ENCODE results near the gene ABO. TPM values are rescaled to one million over a fixed set of nuclear protein-coding genes. Genes with fewer than 3 reads are reported as not detected.
A peak's percentile ranks its signal among the peaks of the same experiment; 100 is the strongest.
"Not testable (repeated sequence)": the region's sequence is repeated elsewhere in the genome, so short reads cannot be mapped to it uniquely, and the experiment has no call there.

Gene ABO
- total RNA-seq, 2 experiments from 2014 or later = not detected

DNA sequence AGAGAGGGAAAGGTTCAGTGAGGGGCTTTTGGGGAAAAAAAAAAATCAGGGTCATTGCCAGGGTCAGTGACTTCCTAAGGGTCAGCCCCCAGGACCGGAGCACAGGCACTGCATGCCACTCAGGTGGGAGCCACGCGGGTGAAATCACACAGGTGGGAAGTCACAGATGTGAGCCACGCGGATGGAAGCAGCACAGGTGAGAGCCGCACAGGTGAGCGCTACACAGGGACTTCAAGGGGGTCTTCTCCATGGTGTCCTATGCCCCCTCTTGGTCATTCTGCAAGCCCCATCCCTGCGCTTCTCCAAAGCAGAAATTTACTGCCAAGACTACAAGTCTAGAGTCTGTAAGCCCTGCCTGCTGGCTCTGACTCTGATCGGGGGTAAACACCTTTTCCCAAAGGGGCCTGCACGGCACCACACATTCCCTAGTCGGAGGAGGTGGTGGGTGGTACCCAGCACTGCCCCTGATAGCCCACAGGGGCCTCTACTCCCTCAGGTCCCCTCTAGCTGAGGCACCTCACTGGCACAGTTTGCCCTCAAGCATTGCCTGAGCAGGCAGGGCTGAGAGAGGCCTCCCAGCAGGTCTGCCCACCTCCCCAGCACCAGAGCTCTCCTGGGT is 47.6 kb downstream of the ABO start:
- Mint-ChIP-seq H3K36me3 (no peaks in the 10 kb centered on the region), H3K27me3 (peaks cover 5% of the 10 kb centered on the region), H3K4me3 (no peak overlapping the region), H3K27ac (no peak overlapping the region), H3K4me1 (no peaks in the 10 kb centered on the region), H3K9me3 (no peaks in the 10 kb centered on the region)
- DNase-seq (peak; percentile 19), ATAC-seq (ENCODE audit: low read depth) (no peak)
- POLR2A ChIA-PET = no interaction called here

DNA sequence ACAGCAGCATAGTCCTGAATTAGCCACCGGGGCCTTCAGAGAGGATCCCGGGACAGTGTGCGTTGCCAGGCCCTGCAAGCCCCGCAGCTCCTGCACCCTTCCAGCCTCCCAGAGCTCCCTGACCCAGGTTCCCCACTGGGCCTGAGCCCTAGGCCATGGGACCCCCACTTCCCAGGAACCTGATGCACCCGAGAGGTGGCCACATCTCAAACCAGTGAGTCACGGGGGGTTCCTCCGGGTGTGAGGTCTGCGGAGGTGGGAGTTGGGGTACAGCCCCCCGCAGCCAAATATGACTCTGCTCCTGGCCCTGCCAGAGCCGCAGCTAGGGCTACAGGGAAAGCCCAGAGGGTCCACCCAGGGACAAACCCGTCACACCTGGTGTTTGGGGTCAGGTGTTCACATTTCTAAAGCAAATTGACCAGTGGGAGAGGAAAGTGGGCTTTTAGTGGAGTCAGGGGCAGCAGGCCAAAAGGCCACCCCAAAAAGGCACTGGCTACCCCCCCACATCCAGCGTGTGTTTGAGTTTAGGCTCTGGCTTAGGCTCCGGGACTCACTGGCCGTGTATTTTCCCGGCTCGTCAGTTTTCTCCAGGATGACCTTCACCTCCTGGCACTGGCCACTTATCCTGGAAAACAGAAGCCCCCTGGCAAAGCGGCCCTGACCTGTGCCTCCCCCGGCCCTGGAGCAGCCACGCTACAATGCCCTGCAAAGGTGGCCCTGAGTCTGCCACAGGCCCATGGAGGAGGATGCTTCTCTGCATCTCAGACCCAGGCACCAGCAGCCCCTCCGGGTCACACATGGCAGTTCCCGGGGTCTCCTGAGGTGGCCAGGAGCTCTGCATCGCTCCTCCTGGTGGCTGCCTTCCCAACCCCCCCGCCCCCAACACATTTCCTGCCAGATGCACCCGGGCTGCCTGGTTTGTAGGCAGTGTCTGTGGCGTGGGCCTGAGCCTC is 48.5 kb downstream of the ABO start:
- H3K9me3 Mint-ChIP-seq = no peaks in the 10 kb centered on the region
- POLR2A ChIA-PET = no interaction called here
- H3K27me3 Mint-ChIP-seq = peaks cover 5% of the 10 kb centered on the region
- H3K4me1 Mint-ChIP-seq = no peaks in the 10 kb centered on the region
- no peak overlapping the region for H3K4me3 Mint-ChIP-seq
- no peak for ATAC-seq (ENCODE audit: low read depth)
- DNase-seq = peak; percentile 15
- H3K27ac Mint-ChIP-seq = no peak overlapping the region
- no peaks in the 10 kb centered on the region for H3K36me3 Mint-ChIP-seq

DNA sequence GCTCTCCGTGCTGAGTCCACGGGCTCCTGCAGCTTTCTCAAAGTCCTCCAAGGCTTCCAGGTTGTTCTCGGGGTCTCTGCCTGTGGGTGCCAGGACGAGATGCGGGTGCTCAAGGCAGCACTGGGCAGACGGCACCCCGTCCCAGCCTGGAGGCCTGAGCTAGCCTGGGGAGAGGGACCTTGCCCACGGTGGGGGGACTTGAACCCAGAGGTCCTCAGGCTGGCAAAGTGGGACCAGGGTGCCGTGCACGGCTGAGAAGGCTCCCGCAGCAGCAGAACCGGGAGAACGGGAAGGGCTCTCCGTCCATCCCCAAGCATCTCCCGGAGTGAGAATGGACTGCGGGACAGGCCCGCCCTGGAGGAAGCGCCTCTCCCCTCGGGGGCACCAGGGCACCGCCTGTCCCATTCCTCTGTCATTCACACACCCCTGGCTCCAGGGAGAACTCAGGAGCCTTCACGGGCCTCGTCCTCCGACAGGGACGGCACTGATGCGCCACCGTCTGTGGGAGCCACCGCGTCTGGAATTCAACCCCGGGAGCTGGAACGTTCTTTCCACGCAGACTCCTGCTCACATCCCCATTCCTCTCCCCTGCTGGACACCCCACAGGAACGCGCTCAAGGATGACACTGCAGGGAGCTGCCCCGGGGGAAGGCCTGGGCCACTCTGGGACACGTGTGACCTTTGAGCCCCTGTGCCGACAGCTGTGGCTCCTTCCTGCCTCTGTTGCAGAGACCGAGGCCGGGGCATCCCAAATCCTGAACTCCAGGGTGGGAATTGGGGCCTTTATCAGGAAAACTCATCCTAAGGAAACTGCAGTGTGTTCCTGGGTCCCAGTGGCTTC is 49.6 kb downstream of the ABO start:
- Mint-ChIP-seq H3K4me3 (no peak overlapping the region), H3K4me1 (no peaks in the 10 kb centered on the region), H3K27me3 (peaks cover 12% of the 10 kb centered on the region), H3K27ac (no peak overlapping the region), H3K36me3 (no peaks in the 10 kb centered on the region), H3K9me3 (no peaks in the 10 kb centered on the region)
- POLR2A ChIA-PET = no interaction called here
- peak; percentile 16 for DNase-seq
- no peak for ATAC-seq (ENCODE audit: low read depth)

DNA sequence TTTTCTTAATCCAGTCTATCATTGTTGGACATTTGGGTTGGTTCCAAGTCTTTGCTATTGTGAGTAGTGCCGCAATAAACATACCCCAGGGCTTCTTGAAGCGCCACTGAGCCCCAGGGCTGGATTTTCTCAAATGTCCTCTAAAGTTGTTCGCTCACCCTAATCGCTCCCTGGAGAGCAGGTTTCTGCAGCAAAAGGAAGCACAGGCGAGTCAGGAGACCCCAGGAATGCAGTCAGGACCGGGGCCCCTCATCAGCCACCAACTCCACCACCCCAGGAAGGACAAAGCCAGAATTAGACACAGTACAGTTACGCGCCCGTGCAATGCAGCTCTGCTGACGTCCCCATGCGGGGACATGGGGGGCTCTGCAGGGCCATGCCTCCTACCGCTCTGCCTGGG is 50.2 kb downstream of the ABO start:
- ATAC-seq (ENCODE audit: low read depth) = no peak
- peaks cover 17% of the 10 kb centered on the region for H3K27me3 Mint-ChIP-seq
- H3K27ac Mint-ChIP-seq = no peak overlapping the region
- POLR2A ChIA-PET = no interaction called here
- no peak overlapping the region for H3K4me3 Mint-ChIP-seq
- peak; percentile 13 for DNase-seq
- no peaks in the 10 kb centered on the region for H3K9me3 Mint-ChIP-seq
- H3K36me3 Mint-ChIP-seq = no peaks in the 10 kb centered on the region
- no peaks in the 10 kb centered on the region for H3K4me1 Mint-ChIP-seq

DNA sequence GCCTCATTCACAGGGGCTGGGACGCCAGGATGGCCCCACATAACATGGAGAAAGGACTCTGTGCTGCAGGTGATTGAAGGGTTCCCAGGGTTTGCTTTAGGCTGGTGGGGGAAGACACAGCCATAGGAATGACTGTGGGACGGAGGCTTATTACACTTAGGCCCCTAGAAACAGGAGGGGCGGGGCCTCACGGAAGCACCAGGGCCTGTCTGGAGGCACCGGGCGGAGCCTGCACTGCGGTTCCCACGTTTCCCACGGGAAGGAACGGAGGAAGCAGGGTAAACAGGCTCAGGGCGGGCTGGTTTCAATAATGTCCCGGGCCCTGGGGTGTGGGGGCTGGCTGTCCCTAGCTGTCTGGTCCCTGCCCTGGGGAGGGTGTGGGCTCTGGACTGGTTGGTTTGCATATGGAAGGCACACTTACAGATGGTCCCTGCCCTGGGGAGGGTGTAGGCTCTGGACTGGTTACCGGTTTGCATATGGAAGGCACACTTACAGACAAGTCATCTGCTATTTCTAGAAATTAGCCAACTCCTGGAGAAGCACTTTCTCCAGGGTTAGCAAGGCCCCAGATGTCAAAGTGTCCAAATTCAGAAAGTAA is 51.7 kb downstream of the ABO start:
- DNase-seq; H3K4me3 Mint-ChIP-seq; H3K27ac Mint-ChIP-seq; ATAC-seq (ENCODE audit: low read depth); H3K9me3 Mint-ChIP-seq; H3K4me1 Mint-ChIP-seq; H3K36me3 Mint-ChIP-seq; POLR2A ChIA-PET: not testable (repeated sequence)
- peaks cover 16% of the 10 kb centered on the region for H3K27me3 Mint-ChIP-seq

DNA sequence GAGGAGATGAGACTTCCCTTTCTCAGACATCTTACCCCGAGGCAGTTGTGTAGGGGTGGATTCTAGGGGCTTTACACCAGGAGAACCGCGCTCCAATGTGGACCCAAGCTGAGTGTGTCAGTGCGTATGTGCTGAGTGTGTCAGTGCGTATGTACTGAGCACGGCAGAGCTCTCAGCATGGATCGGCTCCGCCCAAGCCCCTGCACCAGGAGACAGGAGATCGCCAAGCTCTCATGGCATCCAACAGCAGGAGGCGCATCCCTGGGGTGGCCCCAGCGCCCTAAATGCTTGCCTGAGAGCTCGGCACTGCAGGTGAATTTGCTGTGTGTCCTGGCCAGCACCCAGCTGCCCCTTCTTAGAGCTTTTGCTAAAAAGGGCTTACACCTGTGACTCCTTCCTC is 53.0 kb downstream of the ABO start:
- POLR2A ChIA-PET, DNase-seq, H3K27ac Mint-ChIP-seq: not testable (repeated sequence)

DNA sequence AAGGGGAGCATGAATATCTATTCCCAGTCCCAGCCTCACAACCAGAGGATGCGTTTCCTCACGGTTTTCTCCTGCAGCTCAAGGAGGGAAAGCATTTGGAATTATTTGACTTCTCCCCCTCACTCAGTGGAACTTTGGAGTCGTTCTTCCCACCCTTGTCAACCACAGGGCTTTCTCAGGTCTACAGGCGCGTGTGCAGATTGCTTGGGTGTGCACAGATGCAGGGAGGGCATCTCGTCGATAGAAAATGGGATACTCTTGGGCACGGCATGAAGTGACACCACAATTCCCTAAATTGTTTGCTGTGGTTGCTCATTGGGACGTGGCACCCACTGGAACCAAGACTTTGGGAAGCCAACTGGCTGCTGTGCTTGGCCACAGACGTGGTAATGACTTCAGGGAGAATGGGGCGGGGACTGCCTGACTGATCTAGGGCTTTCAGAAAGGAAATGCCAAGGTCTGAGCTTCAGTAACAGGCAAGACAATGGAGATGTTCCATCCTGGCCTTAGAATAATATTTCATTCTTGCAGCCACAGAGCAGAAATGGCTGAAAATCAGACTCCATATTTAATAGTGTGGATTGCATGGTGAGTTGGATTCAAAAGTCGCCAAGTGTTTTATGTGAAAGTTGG is 53.7 kb downstream of the ABO start:
- peaks cover 28% of the 10 kb centered on the region for H3K27me3 Mint-ChIP-seq
- no peaks in the 10 kb centered on the region for H3K36me3 Mint-ChIP-seq
- DNase-seq (no peak), ATAC-seq (ENCODE audit: low read depth) (no peak)
- no peaks in the 10 kb centered on the region for H3K9me3 Mint-ChIP-seq
- H3K4me3 Mint-ChIP-seq = no peak overlapping the region
- no peak overlapping the region for H3K27ac Mint-ChIP-seq
- POLR2A ChIA-PET = no interaction called here
- H3K4me1 Mint-ChIP-seq = no peaks in the 10 kb centered on the region

More for the DNA sequence above, 53.0 kb downstream of the ABO start:
- not testable (repeated sequence) for H3K4me1 Mint-ChIP-seq; ATAC-seq (ENCODE audit: low read depth); H3K9me3 Mint-ChIP-seq; H3K36me3 Mint-ChIP-seq; H3K4me3 Mint-ChIP-seq
- H3K27me3 Mint-ChIP-seq = peaks cover 26% of the 10 kb centered on the region

DNA sequence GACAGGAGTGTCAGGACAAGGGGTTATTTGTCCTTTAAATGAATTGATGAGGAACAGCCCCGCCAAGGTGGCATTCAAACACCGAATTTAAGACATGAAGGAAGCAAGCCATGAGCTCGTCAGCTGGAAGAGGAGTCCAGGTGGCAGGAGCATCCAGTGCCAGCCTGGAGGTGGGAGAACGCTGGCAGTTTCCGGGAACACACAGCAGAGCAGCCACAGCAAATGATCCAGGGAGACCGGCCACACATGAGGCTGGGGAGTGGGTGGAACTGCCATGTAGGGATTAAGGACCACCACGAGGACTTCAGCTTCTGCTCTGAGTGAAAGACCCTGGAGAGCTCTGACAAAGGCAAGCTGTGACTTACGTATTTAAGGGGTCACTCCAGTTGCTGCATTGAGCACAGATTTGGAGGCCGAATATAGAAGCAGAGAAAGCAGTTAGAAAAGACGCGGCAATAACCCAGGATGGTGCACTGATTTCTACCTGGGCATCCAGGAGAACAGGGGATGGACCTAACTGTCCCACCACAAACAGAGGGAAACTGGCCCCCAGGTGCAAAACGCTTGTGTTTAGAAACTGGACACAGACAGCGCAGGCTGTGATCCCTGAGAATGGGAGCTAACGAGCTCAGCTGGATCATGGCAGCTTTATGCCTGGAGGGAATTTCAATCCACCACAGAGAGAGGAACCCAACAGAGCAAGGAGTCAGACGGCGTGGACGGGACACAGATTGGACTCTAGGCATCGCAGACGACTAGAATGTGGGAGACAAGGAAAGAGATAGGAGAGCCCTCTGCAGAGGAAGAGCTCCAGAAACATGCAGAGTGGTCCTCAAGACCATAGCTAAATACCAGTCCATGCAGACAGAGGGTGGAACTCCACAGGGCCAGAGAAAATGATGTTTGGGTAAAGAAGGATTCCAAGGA is 56.7 kb downstream of the ABO start:
- H3K36me3 Mint-ChIP-seq; H3K27ac Mint-ChIP-seq; H3K4me3 Mint-ChIP-seq; H3K4me1 Mint-ChIP-seq; POLR2A ChIA-PET; H3K9me3 Mint-ChIP-seq; DNase-seq; ATAC-seq (ENCODE audit: low read depth): not testable (repeated sequence)
- peaks cover 52% of the 10 kb centered on the region for H3K27me3 Mint-ChIP-seq

DNA sequence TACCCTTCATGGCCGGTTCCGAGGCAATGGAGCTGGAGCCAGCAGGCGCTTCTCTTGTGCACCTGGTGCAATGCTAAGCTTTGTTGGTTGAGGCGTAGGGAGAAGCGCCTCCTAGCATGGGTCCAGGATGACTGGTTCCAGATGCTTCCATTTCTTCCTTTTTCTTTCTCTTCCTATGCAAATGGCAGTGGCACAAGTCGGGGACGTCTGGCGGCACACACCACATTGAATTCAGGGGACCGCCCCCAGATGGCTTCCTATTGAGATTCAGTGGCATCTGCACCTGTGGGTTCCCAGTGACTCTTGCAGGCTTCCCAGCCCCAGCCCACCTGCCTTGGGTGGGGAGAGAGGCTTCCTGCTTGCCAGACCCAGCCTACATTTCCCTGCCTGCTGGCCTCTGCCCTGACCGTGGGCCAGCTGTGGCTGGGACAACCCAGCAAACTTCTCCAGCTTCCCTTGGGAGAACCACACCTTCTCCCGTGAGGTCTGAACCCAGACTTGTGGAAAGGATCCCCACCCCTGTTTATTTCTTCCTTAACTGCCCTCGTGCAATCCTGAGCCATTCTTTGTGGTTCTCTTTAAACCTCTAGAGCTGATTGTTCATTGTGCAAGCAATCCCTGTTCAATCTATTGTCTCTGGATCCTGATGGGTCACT is 57.5 kb downstream of the ABO start:
- H3K4me3 Mint-ChIP-seq; H3K9me3 Mint-ChIP-seq; H3K4me1 Mint-ChIP-seq; H3K36me3 Mint-ChIP-seq; H3K27ac Mint-ChIP-seq; ATAC-seq (ENCODE audit: low read depth); POLR2A ChIA-PET; DNase-seq: not testable (repeated sequence)
- H3K27me3 Mint-ChIP-seq = peaks cover 57% of the 10 kb centered on the region

DNA sequence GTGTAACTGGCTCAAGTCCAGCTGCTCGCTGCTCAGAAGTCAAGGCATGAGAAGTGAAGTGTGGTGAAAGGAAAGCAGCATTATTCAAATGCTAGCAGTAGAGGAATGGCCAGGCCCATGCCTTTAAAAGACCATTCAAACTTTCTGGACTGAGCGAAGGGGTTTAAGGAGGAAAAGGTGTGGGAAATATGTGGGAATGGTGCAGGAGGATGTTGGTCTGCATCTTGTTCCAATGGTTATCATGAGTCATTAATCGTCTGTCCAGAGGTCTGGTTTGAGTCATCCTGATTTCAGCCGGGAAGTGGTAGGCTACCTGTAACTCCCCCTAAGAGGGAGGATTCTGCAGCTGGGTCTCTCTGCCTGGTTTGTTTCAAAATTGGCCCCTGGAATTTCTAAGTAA is 60.7 kb downstream of the ABO start:
- ATAC-seq (ENCODE audit: low read depth); H3K27ac Mint-ChIP-seq; H3K4me3 Mint-ChIP-seq; H3K9me3 Mint-ChIP-seq; H3K4me1 Mint-ChIP-seq; H3K36me3 Mint-ChIP-seq; DNase-seq; POLR2A ChIA-PET: not testable (repeated sequence)
- peaks cover 49% of the 10 kb centered on the region for H3K27me3 Mint-ChIP-seq

DNA sequence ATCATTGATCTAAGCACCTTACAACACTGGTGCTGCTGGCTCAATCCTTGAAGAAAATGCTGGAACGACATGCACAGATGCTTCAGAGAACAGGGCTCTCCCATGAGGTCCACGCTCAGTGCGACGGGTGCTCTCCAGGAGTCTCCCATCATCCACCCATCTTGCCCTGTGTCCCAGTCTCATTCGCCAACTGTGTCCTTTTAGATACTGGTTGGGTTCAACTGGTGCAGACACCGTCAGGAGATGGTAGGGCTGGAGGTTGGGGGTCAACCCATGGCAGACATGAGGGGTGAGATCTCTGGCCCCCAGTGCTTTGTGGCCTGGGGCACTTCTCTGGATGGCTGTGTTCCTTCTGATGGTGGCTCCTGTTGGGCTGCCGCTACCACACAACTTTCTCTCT is 64.4 kb downstream of the ABO start:
- no peaks in the 10 kb centered on the region for H3K9me3 Mint-ChIP-seq
- H3K27me3 Mint-ChIP-seq = peaks cover 32% of the 10 kb centered on the region
- H3K36me3 Mint-ChIP-seq = no peaks in the 10 kb centered on the region
- POLR2A ChIA-PET = no interaction called here
- no peak overlapping the region for H3K4me3 Mint-ChIP-seq
- H3K27ac Mint-ChIP-seq = no peak overlapping the region
- no peaks in the 10 kb centered on the region for H3K4me1 Mint-ChIP-seq
- DNase-seq (no peak), ATAC-seq (ENCODE audit: low read depth) (no peak)

DNA sequence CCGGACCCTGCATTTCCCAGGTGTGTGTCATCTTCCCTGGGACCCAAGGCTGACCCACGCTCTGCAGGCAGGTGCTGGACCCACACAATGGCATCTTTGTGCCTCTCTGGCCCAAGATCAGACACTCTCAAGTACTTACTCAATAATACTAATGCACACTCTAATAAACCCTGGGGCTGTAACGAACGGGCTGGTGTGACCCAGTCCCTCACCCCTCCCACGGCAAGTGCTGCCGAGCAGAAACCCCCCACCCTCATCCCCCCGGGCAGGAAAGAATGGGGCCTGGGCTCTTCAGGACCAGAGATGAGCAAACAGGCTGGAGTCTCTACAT is 64.8 kb downstream of the ABO start:
- Mint-ChIP-seq H3K9me3 (no peaks in the 10 kb centered on the region), H3K36me3 (no peaks in the 10 kb centered on the region), H3K27ac (no peak overlapping the region), H3K4me3 (no peak overlapping the region), H3K4me1 (no peaks in the 10 kb centered on the region), H3K27me3 (peaks cover 27% of the 10 kb centered on the region)
- no peak for ATAC-seq (ENCODE audit: low read depth)
- no peak for DNase-seq
- POLR2A ChIA-PET = no interaction called here
